ENCODE results near the gene WNT10A.

DNA sequence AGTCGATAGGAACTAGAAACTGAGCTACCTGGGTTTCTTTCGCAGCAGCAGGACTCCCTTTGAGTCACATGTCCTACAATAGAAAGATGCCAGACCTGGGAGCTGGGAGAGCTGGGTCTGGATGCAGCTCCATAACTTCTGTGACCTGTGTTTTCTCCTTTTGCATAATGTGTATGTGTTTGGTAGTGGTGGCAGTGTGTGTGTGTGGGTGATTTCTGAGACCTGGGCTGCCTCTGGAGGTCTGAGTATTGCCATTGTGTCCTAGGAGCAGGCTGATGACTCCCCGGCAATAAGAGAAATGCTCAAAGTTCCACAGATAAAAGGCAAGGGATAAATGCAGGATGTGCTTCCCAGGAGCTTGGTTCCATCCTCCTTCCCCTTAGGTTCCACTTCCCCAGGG, 6.4 kb downstream of the WNT10A start:
- TF ChIP-seq CEBPB (tag; IDR thresholded peaks at IDR 0.05), result no peak
- TF ChIP-seq ESRRA (IDR thresholded peaks at IDR 0.05; ENCODE audit: borderline replicate concordance, low read depth), result no peak
- TF ChIP-seq, protein P1, sequence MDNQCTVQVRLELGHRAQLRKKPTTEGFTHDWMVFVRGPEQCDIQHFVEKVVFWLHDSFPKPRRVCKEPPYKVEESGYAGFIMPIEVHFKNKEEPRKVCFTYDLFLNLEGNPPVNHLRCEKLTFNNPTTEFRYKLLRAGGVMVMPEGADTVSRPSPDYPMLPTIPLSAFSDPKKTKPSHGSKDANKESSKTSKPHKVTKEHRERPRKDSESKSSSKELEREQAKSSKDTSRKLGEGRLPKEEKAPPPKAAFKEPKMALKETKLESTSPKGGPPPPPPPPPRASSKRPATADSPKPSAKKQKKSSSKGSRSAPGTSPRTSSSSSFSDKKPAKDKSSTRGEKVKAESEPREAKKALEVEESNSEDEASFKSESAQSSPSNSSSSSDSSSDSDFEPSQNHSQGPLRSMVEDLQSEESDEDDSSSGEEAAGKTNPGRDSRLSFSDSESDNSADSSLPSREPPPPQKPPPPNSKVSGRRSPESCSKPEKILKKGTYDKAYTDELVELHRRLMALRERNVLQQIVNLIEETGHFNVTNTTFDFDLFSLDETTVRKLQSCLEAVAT (IDR thresholded peaks at IDR 0.05), result no peak
- TF ChIP-seq, protein P2, sequence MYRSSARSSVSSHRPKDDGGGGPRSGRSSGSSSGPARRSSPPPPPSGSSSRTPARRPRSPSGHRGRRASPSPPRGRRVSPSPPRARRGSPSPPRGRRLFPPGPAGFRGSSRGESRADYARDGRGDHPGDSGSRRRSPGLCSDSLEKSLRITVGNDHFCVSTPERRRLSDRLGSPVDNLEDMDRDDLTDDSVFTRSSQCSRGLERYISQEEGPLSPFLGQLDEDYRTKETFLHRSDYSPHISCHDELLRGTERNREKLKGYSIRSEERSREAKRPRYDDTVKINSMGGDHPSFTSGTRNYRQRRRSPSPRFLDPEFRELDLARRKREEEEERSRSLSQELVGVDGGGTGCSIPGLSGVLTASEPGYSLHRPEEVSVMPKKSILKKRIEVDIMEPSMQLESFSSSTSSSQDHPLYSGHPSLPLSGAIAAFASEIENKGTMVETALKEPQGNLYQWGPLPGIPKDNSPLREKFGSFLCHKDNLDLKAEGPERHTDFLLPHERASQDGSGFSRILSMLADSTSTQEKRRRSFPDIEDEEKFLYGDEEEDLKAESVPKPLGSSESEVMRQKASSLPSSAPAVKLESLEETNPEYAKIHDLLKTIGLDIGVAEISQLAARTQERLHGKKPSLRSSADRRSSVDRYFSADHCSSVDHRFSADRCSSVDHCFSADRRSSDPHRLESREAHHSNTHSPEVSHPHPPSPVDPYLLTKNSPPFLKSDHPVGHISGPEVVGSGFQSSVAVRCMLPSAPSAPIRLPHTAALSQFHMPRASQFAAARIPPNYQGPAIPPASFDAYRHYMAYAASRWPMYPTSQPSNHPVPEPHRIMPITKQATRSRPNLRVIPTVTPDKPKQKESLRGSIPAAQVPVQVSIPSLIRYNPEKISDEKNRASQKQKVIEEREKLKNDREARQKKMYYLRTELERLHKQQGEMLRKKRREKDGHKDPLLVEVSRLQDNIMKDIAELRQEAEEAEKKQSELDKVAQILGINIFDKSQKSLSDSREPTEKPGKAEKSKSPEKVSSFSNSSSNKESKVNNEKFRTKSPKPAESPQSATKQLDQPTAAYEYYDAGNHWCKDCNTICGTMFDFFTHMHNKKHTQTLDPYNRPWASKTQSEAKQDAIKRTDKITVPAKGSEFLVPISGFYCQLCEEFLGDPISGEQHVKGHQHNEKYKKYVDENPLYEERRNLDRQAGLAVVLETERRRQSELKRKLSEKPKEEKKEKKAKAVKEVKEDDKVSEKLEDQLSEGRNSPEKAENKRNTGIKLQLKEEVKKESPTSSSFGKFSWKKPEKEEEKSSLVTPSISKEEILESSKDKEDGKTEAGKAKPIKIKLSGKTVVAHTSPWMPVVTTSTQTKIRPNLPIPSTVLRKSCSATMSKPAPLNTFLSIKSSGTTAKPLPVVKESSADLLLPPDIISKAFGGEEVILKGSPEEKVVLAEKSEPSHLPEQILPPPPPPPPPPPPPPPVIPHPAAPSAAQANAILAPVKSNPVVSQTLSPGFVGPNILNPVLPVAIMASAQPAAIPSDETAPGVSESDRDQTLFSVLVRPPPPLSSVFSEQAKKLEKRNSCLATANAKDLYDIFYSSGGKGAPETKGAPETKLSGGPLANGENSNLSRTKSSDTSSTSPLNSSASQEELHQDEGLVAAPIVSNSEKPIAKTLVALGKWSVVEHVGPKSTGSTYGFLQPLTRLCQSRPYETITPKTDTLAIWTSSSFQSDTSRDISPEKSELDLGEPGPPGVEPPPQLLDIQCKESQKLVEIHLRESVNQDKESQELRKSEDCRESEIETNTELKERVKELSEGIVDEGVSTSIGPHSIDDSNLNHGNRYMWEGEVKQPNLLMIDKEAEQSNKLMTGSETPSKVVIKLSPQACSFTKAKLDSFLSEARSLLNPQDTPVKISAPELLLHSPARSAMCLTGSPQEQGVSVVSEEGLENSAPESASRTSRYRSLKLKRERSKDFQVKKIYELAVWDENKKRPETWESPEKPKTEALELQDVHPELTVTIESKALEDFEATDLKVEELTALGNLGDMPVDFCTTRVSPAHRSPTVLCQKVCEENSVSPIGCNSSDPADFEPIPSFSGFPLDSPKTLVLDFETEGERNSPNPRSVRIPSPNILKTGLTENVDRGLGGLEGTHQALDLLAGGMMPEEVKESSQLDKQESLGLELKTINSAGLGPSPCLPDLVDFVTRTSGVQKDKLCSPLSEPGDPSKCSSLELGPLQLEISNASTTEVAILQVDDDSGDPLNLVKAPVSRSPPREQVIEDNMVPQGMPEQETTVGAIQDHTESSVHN (IDR thresholded peaks at IDR 0.05; ENCODE audit: borderline replicate concordance in 1 of 2, low read depth in 1 of 2), result no peak

Measured in K562 (cell line).